Fibroblast of villous mesenchyme (primary cell): Measurements from ENCODE around the gene PLVAP. TPM values are rescaled to one million over a fixed set of nuclear protein-coding genes. Genes with fewer than 3 reads are reported as not detected.

ENCODE experiments used
- DNase-seq: peaks from one replicate; pipeline ENCODE4 v3.0.0-alpha.2; 2010; ENCODE audit warnings: low read depth
- H3K4me3 ChIP-seq: 2 replicates; pipeline ENCODE4 v1.5.1; 2011; ENCODE audit warnings: low read depth, mild to moderate bottlenecking, low read length
- CTCF ChIP-seq: IDR thresholded peaks from 2 replicates; pipeline ENCODE4 v1.5.1; 2012; ENCODE audit warnings: low read depth, mild to moderate bottlenecking, low read length; ENCODE audit not compliant: insufficient read depth
- total RNA-seq: library from RNA; depleted of rRNA; stranded (reverse); fragments of >200 nt; gene quantifications from 2 replicates; pipeline ENCODE4 v1.2.3, GENCODE V29; 2012

The PLVAP gene
- total RNA-seq, 1 donor = not detected

GRCh38 chr19:17311455-17312188 lies 65.5 kb downstream of the PLVAP start:
- no peak for TF ChIP-seq CTCF
- no peak overlapping the region for H3K4me3 ChIP-seq
- DNase-seq = peak; percentile 70

- no peak for TF ChIP-seq CTCF
- no peak for DNase-seq
- H3K4me3 ChIP-seq = peak overlapping the region; percentile 90
These were observed 67.1 kb downstream of the PLVAP start for GRCh38 chr19:17309965-17310461.

GRCh38 chr19:17309198-17309964 lies 67.8 kb downstream of the PLVAP start, which contains the start of gene DDA1:
Gene DDA1, plus strand, starts transcription at chr19:17309563. Its CDS starts 92 bp downstream, at chr19:17309655.
- DNase-seq = peak; percentile 100
- peak within 1 kb of the TSS; percentile 90 for H3K4me3 ChIP-seq
- TF ChIP-seq CTCF = no peak

GRCh38 chr19:17307876-17308377 lies 69.2 kb downstream of the PLVAP start:
- DNase-seq = no peak
- no peak overlapping the region for H3K4me3 ChIP-seq
- TF ChIP-seq CTCF = no peak

- DNase-seq = no peak
- no peak for TF ChIP-seq CTCF
- H3K4me3 ChIP-seq = peak overlapping the region; percentile 75
These were observed 70.8 kb downstream of the PLVAP start for GRCh38 chr19:17306285-17306714.

- peak within 1 kb of the TSS; percentile 75 for H3K4me3 ChIP-seq
- peak; percentile 99 for DNase-seq
- TF ChIP-seq CTCF = peak; percentile 75
These were observed 71.4 kb downstream of the PLVAP start, which contains the start of gene MRPL34 for GRCh38 chr19:17305517-17306284. Gene MRPL34, plus strand, starts transcription at chr19:17305872. Its CDS starts 21 bp downstream, at chr19:17305893.
